Ascending aorta (tissue), 2 donors: ENCODE measurements around the gene NCOA3. TPM values are rescaled to one million over a fixed set of nuclear protein-coding genes. Genes with fewer than 3 reads are reported as not detected.
A peak's percentile ranks its signal among the peaks of the same experiment; 100 is the strongest.
"Not testable (repeated sequence)": the region's sequence is repeated elsewhere in the genome, so short reads cannot be mapped to it uniquely, and the experiment has no call there.

Experiments used
- DNase-seq, 2 donors: peaks; one replicate each; pipeline ENCODE4 v3.0.0-alpha.2; 2019; ENCODE audit warnings: low spot score in 2 of 2
- H3K27ac ChIP-seq, 2 donors: fragments of 200-600 bp; sonication (generic); one replicate each; pipeline ENCODE4 v1.5.1; 2016 to 2017; ENCODE audit warnings: mild to moderate bottlenecking in 1 of 2
- H3K27me3 ChIP-seq: fragments of 200-600 bp; sonication (generic); one replicate; pipeline ENCODE4 v1.5.1; 2017
- H3K36me3 ChIP-seq, 2 donors: fragments of 200-600 bp; sonication (generic); one replicate each; pipeline ENCODE4 v1.5.1; 2016
- H3K4me1 ChIP-seq, 2 donors: fragments of 200-600 bp; sonication (generic); one replicate each; pipeline ENCODE4 v1.5.1; 2016 to 2017; ENCODE audit warnings: mild to moderate bottlenecking in 1 of 2
- H3K4me3 ChIP-seq, 2 donors: fragments of 200-600 bp; sonication (generic); one replicate each; pipeline ENCODE4 v1.5.1; 2016 to 2017; ENCODE audit warnings: mild to moderate bottlenecking in 1 of 2
- H3K9me3 ChIP-seq, 2 donors: fragments of 200-600 bp; sonication (generic); one replicate each; pipeline ENCODE4 v1.5.1; 2016
- intact Hi-C: fragments of 100-400 bp; cut with DNase I; formaldehyde crosslinking; loops from one replicate; pipeline ENCODE4 v1.15.1; 2023
- total RNA-seq: library from RNA; depleted of rRNA; stranded (reverse); fragments of >200 nt; gene quantifications from one replicate; pipeline ENCODE4 v1.1.0, GENCODE V29; 2016
- TF ChIP-seq, protein P1 (sequence below), 3 experiments: fragments of 200-600 bp in 2 of 3; fragments of 450-650 bp in 1 of 3; sonication (generic) in 2 of 3; IDR thresholded peaks; one replicate each; pipeline ENCODE4 v1.5.1; 2016 to 2019; ENCODE audit warnings: antibody characterized with exemption in 3 of 3, mild to moderate bottlenecking in 1 of 3, moderate library complexity in 1 of 3

NCOA3 gene
- total RNA-seq, 1 donor from 2014 or later: 26.3 TPM

DNA sequence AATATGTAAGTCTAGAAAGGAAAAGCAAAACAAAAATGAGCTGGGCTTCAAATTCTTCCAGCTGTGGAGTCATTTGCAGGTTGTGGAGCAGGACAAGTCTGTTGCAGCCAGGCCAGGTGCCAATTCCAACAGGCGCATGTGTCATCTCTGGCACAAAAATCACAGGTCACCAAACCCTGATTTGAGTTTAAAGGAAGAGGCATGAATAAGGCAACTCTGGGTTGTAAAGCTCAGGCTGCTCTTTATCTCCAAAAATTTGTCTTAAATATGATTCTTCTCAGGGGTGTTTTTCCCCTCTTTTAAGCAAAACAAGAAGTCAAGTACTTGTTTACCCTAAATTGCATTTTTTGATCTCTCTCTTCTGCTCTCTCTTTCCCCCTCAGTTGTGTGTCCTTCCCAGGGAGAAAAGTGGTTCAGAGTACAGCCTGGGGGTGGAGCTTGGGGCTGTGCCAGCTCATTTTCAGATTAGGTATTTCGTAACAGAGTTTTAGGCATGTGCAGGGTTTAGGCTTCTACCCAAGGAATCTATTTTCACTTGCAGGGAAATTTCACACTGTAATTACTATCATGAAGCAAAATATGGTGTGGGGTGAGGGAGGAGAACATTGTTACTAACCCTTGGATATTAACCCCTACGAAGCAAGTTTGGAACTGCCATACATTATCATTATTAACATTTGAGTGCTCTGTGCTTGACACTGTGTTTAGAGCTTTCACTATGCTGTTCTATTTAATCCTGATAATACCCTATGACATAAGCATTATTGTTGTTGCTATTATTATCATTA, 8.3 kb upstream of the NCOA3 start:
- Histone ChIP-seq H3K36me3 (no peaks in the 10 kb centered on the region), H3K27me3 (no peaks in the 10 kb centered on the region), H3K9me3 (no peaks in the 10 kb centered on the region), H3K4me3 (peak overlapping the region in 1 of 2 donors; percentile 19), H3K4me1 (peaks cover 0 to 16% of the 10 kb centered on the region in 2 donors), H3K27ac (peak overlapping the region; percentile 71)
- TF ChIP-seq, protein P1, sequence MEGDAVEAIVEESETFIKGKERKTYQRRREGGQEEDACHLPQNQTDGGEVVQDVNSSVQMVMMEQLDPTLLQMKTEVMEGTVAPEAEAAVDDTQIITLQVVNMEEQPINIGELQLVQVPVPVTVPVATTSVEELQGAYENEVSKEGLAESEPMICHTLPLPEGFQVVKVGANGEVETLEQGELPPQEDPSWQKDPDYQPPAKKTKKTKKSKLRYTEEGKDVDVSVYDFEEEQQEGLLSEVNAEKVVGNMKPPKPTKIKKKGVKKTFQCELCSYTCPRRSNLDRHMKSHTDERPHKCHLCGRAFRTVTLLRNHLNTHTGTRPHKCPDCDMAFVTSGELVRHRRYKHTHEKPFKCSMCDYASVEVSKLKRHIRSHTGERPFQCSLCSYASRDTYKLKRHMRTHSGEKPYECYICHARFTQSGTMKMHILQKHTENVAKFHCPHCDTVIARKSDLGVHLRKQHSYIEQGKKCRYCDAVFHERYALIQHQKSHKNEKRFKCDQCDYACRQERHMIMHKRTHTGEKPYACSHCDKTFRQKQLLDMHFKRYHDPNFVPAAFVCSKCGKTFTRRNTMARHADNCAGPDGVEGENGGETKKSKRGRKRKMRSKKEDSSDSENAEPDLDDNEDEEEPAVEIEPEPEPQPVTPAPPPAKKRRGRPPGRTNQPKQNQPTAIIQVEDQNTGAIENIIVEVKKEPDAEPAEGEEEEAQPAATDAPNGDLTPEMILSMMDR (IDR thresholded peaks at IDR 0.05): no peak
- intact Hi-C loops: no loop called here
- DNase-seq: peak; percentile 13 to 90

DNA sequence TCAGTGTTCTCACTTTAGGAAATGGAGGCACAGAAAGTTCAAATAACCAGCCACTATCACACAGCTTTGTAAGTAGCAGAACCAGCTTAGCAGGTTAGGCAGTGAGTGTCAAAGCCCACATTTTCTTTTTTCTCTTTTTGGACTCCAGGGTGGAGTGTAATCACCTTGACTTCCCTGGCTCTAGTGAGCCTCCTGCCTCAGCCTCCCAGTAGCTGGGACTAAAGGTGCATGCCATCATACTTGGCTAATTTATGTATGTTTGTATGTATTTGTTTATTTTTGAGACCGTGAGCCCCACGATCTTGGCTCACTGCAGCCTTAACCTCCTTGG, 7.8 kb upstream of the NCOA3 start:
- intact Hi-C loops: no loop called here
- Histone ChIP-seq H3K27ac (peak overlapping the region; percentile 71), H3K4me1 (peaks cover 0 to 16% of the 10 kb centered on the region in 2 donors), H3K9me3 (no peaks in the 10 kb centered on the region), H3K36me3 (no peaks in the 10 kb centered on the region), H3K27me3 (no peaks in the 10 kb centered on the region), H3K4me3 (peak overlapping the region in 1 of 2 donors; percentile 19)
- TF ChIP-seq, protein P1 (IDR thresholded peaks at IDR 0.05): no peak
- no peak for DNase-seq

DNA sequence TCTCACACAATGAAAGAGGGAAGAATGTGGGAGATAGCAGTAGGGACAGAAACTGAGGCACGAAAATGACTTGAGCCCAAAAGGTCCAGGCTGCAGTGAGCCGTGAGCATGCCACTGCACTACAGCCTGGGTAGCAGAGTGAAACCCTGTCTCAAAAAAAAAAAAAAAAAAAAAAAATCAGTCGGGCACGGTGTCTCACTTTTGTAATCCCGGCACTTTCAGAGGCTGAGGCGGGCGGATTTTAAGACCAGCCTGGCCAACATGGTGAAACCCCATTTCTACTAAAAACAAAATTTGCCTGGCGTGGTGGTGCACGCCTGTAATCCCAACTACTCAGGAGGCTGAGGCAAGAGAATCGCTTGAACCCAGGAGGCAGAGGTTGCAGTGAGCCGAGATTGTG, 7.1 kb upstream of the NCOA3 start:
- H3K36me3 ChIP-seq, intact Hi-C loops, H3K27ac ChIP-seq: not testable (repeated sequence)

DNA sequence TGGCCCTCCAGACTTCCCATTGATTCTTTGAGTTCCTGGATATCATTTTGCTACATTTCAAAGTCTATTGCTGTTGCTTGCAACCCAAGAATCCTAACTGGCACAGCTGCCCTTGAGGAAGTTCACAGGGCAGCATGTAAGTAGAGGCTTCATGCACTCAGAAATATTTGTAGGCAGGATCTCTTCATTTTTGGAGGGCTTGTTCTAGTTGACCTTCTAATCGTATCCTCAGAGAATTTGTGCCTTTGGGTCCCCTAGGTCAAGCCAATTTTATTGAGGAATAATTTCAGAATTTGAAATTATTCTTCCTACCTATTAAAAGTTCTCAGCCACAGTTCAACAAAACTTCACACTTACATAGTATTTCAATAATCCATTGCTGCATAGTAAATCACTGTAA, 5.6 kb upstream of the NCOA3 start:
- Histone ChIP-seq H3K27me3 (no peaks in the 10 kb centered on the region), H3K9me3 (no peaks in the 10 kb centered on the region)
- intact Hi-C loops: no loop called here

More for the DNA sequence above, 7.1 kb upstream of the NCOA3 start:
- DNase-seq, H3K27me3 ChIP-seq, H3K4me3 ChIP-seq, H3K9me3 ChIP-seq: not testable (repeated sequence)
- H3K4me1 ChIP-seq: peaks cover 0 to 16% of the 10 kb centered on the region in 2 donors

DNA sequence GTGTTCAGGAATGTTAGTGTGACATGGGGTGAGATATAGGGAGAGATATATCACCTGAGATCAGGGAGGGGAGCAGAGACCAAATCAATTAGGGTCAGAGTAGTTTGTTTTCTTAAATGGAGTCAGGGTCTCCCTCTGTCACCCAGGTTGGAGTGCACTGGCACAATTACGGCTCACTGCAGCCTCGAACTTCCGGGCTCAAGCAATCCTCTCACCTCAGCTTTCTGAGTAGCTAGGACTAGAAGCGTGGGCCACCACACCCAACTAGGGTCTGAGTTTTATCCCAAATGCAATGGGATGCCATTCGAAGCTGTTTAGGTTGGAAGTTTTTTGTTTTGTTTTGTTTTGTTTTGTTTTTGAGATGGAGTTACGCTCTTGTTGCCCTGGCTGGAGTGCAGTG, 3.1 kb upstream of the NCOA3 start:
- intact Hi-C loops: no loop called here

More for the DNA sequence above, 5.6 kb upstream of the NCOA3 start:
- TF ChIP-seq, protein P1 (IDR thresholded peaks at IDR 0.05): no peak
- H3K27ac ChIP-seq: no peak overlapping the region
- no peak overlapping the region for H3K4me3 ChIP-seq
- DNase-seq: no peak
- H3K36me3 ChIP-seq: no peaks in the 10 kb centered on the region
- H3K4me1 ChIP-seq: peaks cover 0 to 16% of the 10 kb centered on the region in 2 donors

DNA sequence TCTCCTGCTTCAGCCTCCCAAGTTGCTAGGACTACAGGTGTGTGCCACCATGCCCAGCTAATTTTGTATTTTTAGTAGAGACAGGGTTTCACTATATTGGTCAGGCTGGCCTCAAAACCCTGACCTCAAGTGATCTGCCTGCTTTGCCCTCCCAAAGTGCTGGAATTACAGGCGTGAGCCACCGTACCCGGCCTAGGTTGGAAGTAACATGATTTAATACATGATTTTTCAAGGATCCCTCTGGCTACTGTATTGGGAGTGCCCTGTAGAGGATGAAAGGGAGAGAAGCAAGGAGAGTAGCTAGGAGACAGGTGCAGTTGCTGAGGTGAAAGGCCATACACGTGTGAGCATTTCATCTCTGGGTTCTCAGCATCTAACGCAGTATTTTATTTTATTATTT, 2.6 kb upstream of the NCOA3 start:
- Histone ChIP-seq H3K4me1 (peaks cover 0 to 5% of the 10 kb centered on the region in 2 donors), H3K36me3 (no peaks in the 10 kb centered on the region), H3K27ac (no peak overlapping the region), H3K9me3 (no peaks in the 10 kb centered on the region), H3K27me3 (no peaks in the 10 kb centered on the region), H3K4me3 (no peak overlapping the region)
- no peak for DNase-seq
- intact Hi-C loops: no loop called here
- TF ChIP-seq, protein P1 (IDR thresholded peaks at IDR 0.05): no peak

More for the DNA sequence above, 3.1 kb upstream of the NCOA3 start:
- no peak overlapping the region for H3K27ac ChIP-seq
- H3K9me3 ChIP-seq: no peaks in the 10 kb centered on the region
- H3K36me3 ChIP-seq: no peaks in the 10 kb centered on the region
- H3K4me3 ChIP-seq: no peak overlapping the region
- DNase-seq: no peak
- TF ChIP-seq, protein P1 (IDR thresholded peaks at IDR 0.05): no peak
- peaks cover 0 to 6% of the 10 kb centered on the region in 2 donors for H3K4me1 ChIP-seq
- H3K27me3 ChIP-seq: no peaks in the 10 kb centered on the region

DNA sequence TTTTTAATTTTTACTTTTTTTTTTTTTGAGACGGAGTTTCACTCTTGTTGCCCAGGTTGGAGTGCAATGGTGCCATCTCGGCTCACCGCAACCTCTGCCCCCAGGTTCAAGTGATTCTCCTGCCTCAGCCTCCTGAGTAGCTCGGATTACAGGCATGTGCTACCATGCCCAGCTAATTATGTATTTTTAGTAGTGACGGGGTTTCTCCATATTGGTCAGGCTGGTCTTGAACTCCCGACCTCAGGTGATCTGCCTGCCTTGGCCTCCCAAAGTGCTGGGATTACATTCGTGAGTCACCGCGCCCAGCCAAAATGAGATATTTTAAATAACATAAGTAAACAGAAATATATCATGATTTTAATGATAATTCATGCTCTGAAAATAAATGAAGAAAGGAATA, 1.6 kb upstream of the NCOA3 start:
- not testable (repeated sequence) for H3K27me3 ChIP-seq, H3K36me3 ChIP-seq, H3K4me1 ChIP-seq, H3K9me3 ChIP-seq, DNase-seq, H3K4me3 ChIP-seq
- peak overlapping the region in 1 of 2 donors; percentile 98 for H3K27ac ChIP-seq
- intact Hi-C loops: loop anchor here (2.0 to 10.0 kb wide), 6 partner anchors 35 to 305 kb away; no protein-coding TSS in a partner anchor
